ENCODE data around the gene HIF3A.
"Not testable (repeated sequence)": the region's sequence is repeated elsewhere in the genome, so short reads cannot be mapped to it uniquely, and the experiment has no call there.

Gene HIF3A

GRCh38 chr19:46361915-46362314 is 65.1 kb downstream of the HIF3A start:
- no peak for DNase-seq (ENCODE audit: low spot score)

GRCh38 chr19:46364359-46364758 is 67.5 kb downstream of the HIF3A start:
- no peak for DNase-seq (ENCODE audit: low spot score)

- DNase-seq (ENCODE audit: low spot score): no peak
Measured at GRCh38 chr19:46365561-46365960, 68.7 kb downstream of the HIF3A start.

GRCh38 chr19:46366620-46367292 is 69.9 kb downstream of the HIF3A start:
- DNase-seq (ENCODE audit: low spot score): no peak

- DNase-seq (ENCODE audit: low spot score): no peak
Measured at GRCh38 chr19:46367426-46367825, 70.6 kb downstream of the HIF3A start.

GRCh38 chr19:46368116-46368515 is 71.3 kb downstream of the HIF3A start:
- no peak for DNase-seq (ENCODE audit: low spot score)

- DNase-seq (ENCODE audit: low spot score): no peak
Measured at GRCh38 chr19:46369817-46370216, 73.0 kb downstream of the HIF3A start.

GRCh38 chr19:46371371-46371901 is 74.6 kb downstream of the HIF3A start:
- no peak for DNase-seq (ENCODE audit: low spot score)

- DNase-seq (ENCODE audit: low spot score): no peak
Measured at GRCh38 chr19:46372901-46373490, 76.2 kb downstream of the HIF3A start.

GRCh38 chr19:46373491-46374359 is 76.9 kb downstream of the HIF3A start:
- DNase-seq (ENCODE audit: low spot score): no peak

GRCh38 chr19:46374536-46375475 is 78.0 kb downstream of the HIF3A start:
- no peak for DNase-seq (ENCODE audit: low spot score)

GRCh38 chr19:46375476-46376067 is 78.7 kb downstream of the HIF3A start:
- DNase-seq (ENCODE audit: low spot score): not testable (repeated sequence)

- DNase-seq (ENCODE audit: low spot score): no peak
Measured at GRCh38 chr19:46376241-46377153, 79.7 kb downstream of the HIF3A start.

- no peak for DNase-seq (ENCODE audit: low spot score)
Measured at GRCh38 chr19:46378268-46378667, 81.4 kb downstream of the HIF3A start.

- DNase-seq (ENCODE audit: low spot score): no peak
Measured at GRCh38 chr19:46380690-46381089, 83.8 kb downstream of the HIF3A start.

GRCh38 chr19:46381346-46381745 is 84.5 kb downstream of the HIF3A start:
- no peak for DNase-seq (ENCODE audit: low spot score)

GRCh38 chr19:46381756-46382345 is 85.0 kb downstream of the HIF3A start:
- DNase-seq (ENCODE audit: low spot score): no peak

- no peak for DNase-seq (ENCODE audit: low spot score)
Measured at GRCh38 chr19:46383171-46383815, 86.5 kb downstream of the HIF3A start.

GRCh38 chr19:46383846-46384245 is 87.0 kb downstream of the HIF3A start:
- no peak for DNase-seq (ENCODE audit: low spot score)

Data from HuH-7 (cell line).